Thyroid gland (tissue), 4 donors: ENCODE results near the gene TEN1.

Experiments
- POLR2A ChIP-seq, 2 donors: fragments of 450-650 bp; IDR thresholded peaks; one replicate each; pipeline ENCODE4 v1.6.1; 2017; ENCODE audit warnings: antibody characterized with exemption in 2 of 2, mild to moderate bottlenecking in 2 of 2, moderate library complexity in 1 of 2
- TF ChIP-seq, protein P1 (sequence below), 6 experiments: fragments of 200-600 bp in 3 of 6; fragments of 450-650 bp in 3 of 6; sonication (generic) in 3 of 6; IDR thresholded peaks; one replicate each; pipeline ENCODE4 v1.5.1; 2016 to 2019; ENCODE audit warnings: antibody characterized with exemption in 6 of 6, mild to moderate bottlenecking in 2 of 6, inconsistent platforms in 1 of 6, moderate library complexity in 1 of 6

- no peak for TF ChIP-seq POLR2A (IDR thresholded peaks at IDR 0.05)
- TF ChIP-seq, protein P1, sequence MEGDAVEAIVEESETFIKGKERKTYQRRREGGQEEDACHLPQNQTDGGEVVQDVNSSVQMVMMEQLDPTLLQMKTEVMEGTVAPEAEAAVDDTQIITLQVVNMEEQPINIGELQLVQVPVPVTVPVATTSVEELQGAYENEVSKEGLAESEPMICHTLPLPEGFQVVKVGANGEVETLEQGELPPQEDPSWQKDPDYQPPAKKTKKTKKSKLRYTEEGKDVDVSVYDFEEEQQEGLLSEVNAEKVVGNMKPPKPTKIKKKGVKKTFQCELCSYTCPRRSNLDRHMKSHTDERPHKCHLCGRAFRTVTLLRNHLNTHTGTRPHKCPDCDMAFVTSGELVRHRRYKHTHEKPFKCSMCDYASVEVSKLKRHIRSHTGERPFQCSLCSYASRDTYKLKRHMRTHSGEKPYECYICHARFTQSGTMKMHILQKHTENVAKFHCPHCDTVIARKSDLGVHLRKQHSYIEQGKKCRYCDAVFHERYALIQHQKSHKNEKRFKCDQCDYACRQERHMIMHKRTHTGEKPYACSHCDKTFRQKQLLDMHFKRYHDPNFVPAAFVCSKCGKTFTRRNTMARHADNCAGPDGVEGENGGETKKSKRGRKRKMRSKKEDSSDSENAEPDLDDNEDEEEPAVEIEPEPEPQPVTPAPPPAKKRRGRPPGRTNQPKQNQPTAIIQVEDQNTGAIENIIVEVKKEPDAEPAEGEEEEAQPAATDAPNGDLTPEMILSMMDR (IDR thresholded peaks at IDR 0.05) = no peak
Observed at GRCh38 chr17:75987041-75987440, 8.0 kb downstream of the TEN1 start.
